Stromal cell of bone marrow (primary cell): ENCODE data around the gene DHX36.

Experiments used
- DNase-seq: peaks from one replicate; pipeline ENCODE4 v3.0.0-alpha.2; 2012; ENCODE audit warnings: low read depth

The DHX36 gene

GRCh38 chr3:154323891-154324738 lies at the start of gene DHX36:
Gene DHX36, minus strand, starts transcription at chr3:154324487. Its CDS starts 71 bp downstream, at chr3:154324416.
- peak; percentile 85 for DNase-seq

- no peak for DNase-seq
Observed at GRCh38 chr3:154367221-154367620, 42.9 kb upstream of the DHX36 start.

- no peak for DNase-seq
Observed at GRCh38 chr3:154364849-154365248, 40.6 kb upstream of the DHX36 start.

GRCh38 chr3:154361099-154361498 lies 36.8 kb upstream of the DHX36 start:
- no peak for DNase-seq

- DNase-seq, result no peak
Observed at GRCh38 chr3:154356009-154356408, 31.7 kb upstream of the DHX36 start.

- no peak for DNase-seq
Observed at GRCh38 chr3:154349223-154349622, 24.9 kb upstream of the DHX36 start.

- DNase-seq, result no peak
Observed at GRCh38 chr3:154345422-154346122, 21.3 kb upstream of the DHX36 start.

- no peak for DNase-seq
Observed at GRCh38 chr3:154338570-154338969, 14.3 kb upstream of the DHX36 start.

- no peak for DNase-seq
Observed at GRCh38 chr3:154338008-154338407, 13.7 kb upstream of the DHX36 start.

GRCh38 chr3:154334973-154335420 lies 10.7 kb upstream of the DHX36 start:
- peak; percentile 32 for DNase-seq

- DNase-seq, result no peak
Observed at GRCh38 chr3:154327871-154328270, 3.6 kb upstream of the DHX36 start.

GRCh38 chr3:154324919-154325318 lies 632 bp upstream of the DHX36 start:
- DNase-seq, result no peak

- DNase-seq, result no peak
Observed at GRCh38 chr3:154316974-154317767, 7.1 kb downstream of the DHX36 start.

GRCh38 chr3:154314152-154314551 lies 10.1 kb downstream of the DHX36 start:
- DNase-seq, result no peak

GRCh38 chr3:154310840-154311239 lies 13.4 kb downstream of the DHX36 start:
- DNase-seq, result no peak

- no peak for DNase-seq
Observed at GRCh38 chr3:154307363-154307762, 16.9 kb downstream of the DHX36 start.

- no peak for DNase-seq
Observed at GRCh38 chr3:154304936-154305335, 19.4 kb downstream of the DHX36 start.

GRCh38 chr3:154304116-154304786 lies 20.0 kb downstream of the DHX36 start:
- DNase-seq, result no peak

- DNase-seq, result no peak
Observed at GRCh38 chr3:154301561-154301960, 22.7 kb downstream of the DHX36 start.

GRCh38 chr3:154294016-154294415 lies 30.3 kb downstream of the DHX36 start:
- no peak for DNase-seq

- no peak for DNase-seq
Observed at GRCh38 chr3:154290187-154290586, 34.1 kb downstream of the DHX36 start.

GRCh38 chr3:154285221-154285620 lies 39.1 kb downstream of the DHX36 start:
- DNase-seq, result no peak
